CD4-positive, CD25-positive, alpha-beta regulatory T cell (primary cell): ENCODE data around the gene ERFE. TPM values are rescaled to one million over a fixed set of nuclear protein-coding genes. Genes with fewer than 3 reads are reported as not detected.

ENCODE experiments used
- ATAC-seq, 2 donors: fragments of 150-1000 bp; cut with Tn5 transposase; one replicate each; pipeline ENCODE4 v1.10.0; 2021; ENCODE audit warnings: low read depth in 2 of 2, moderate number of reproducible peaks in 2 of 2, moderate library complexity in 1 of 2
- DNase-seq, 3 donors: peaks; one replicate each; pipeline versions ENCODE4 v3.0.0 to v3.0.0-alpha.2; 2012 to 2022; ENCODE audit warnings: mixed read lengths in 1 of 3
- H3K27ac ChIP-seq: one replicate; pipeline ENCODE4 v1.7.0; 2013; ENCODE audit warnings: mild to moderate bottlenecking, low read length; ENCODE audit not compliant: insufficient read depth, poor library complexity, severe bottlenecking
- H3K27me3 ChIP-seq: one replicate; pipeline ENCODE4 v1.7.0; 2013; ENCODE audit warnings: low read length; ENCODE audit not compliant: control insufficient read depth, insufficient read depth
- H3K36me3 ChIP-seq: one replicate; pipeline ENCODE4 v1.7.0; 2013; ENCODE audit warnings: mild to moderate bottlenecking, low read length, moderate library complexity; ENCODE audit not compliant: control insufficient read depth, insufficient read depth
- H3K4me1 ChIP-seq: 2 replicates; pipeline ENCODE4 v1.7.0; 2013; ENCODE audit warnings: mild to moderate bottlenecking, low read length; ENCODE audit not compliant: insufficient read depth, control insufficient read depth, poor library complexity, severe bottlenecking
- H3K4me3 ChIP-seq: one replicate; pipeline ENCODE4 v1.7.0; 2013; ENCODE audit warnings: low read depth, mild to moderate bottlenecking, low read length, moderate library complexity
- H3K9me3 ChIP-seq, 2 experiments: 1 replicate in 1 of 2; 2 replicates in 1 of 2; pipeline ENCODE4 v1.7.0; 2013; ENCODE audit warnings: low read length in 2 of 2, mild to moderate bottlenecking in 1 of 2, moderate library complexity in 1 of 2; ENCODE audit not compliant: control insufficient read depth in 2 of 2
- H3K27ac Mint-ChIP-seq, 3 donors: one replicate each; pipeline ENCODE4 v1.8.0; 2020 to 2022; ENCODE audit warnings: mild to moderate bottlenecking in 3 of 3, mixed read lengths in 3 of 3, moderate library complexity in 2 of 3
- H3K27me3 Mint-ChIP-seq: one replicate; pipeline ENCODE4 v1.8.0; 2022; ENCODE audit warnings: mild to moderate bottlenecking, mixed read lengths
- H3K36me3 Mint-ChIP-seq: one replicate; pipeline ENCODE4 v1.8.0; 2020; ENCODE audit warnings: mixed read lengths
- H3K4me1 Mint-ChIP-seq, 4 donors: one replicate each; pipeline ENCODE4 v1.8.0; 2020 to 2022; ENCODE audit warnings: mixed read lengths in 4 of 4, mild to moderate bottlenecking in 1 of 4
- H3K4me3 Mint-ChIP-seq, 4 donors: one replicate each; pipeline ENCODE4 v1.8.0; 2020 to 2022; ENCODE audit warnings: mild to moderate bottlenecking in 4 of 4, mixed read lengths in 4 of 4, moderate library complexity in 3 of 4
- H3K9me3 Mint-ChIP-seq, 7 donors: one replicate each; pipeline ENCODE4 v1.8.0; 2020 to 2022; ENCODE audit warnings: mixed read lengths in 7 of 7, mild to moderate bottlenecking in 3 of 7, moderate library complexity in 2 of 7
- polyA plus RNA-seq, 4 donors: library from polyadenylated mRNA; unstranded; fragments of 300-500 nt; fragmentation: Illumina TruSeq; gene quantifications; one replicate each; pipeline ENCODE4 v1.2.3, GENCODE V29; 2021
- total RNA-seq: library from RNA; stranded (reverse); gene quantifications from one replicate; pipeline ENCODE4 v1.2.3, GENCODE V29; 2022

The ERFE gene
- total and polyA plus RNA-seq, 5 donors from 2014 or later = 0.29 TPM; not detected in 4

GRCh38 chr2:238151628-238152235, 7.0 kb upstream of the ERFE start:
- H3K27me3 ChIP-seq = no peaks in the 10 kb centered on the region
- no peaks in the 10 kb centered on the region for H3K4me1 Mint-ChIP-seq
- no peaks in the 10 kb centered on the region for H3K4me1 ChIP-seq
- H3K36me3 Mint-ChIP-seq = no peaks in the 10 kb centered on the region
- no peak overlapping the region for H3K4me3 ChIP-seq
- H3K27ac ChIP-seq = no peak overlapping the region
- no peaks in the 10 kb centered on the region for H3K9me3 ChIP-seq
- H3K36me3 ChIP-seq = no peaks in the 10 kb centered on the region
- no peak for ATAC-seq
- peaks cover 6% of the 10 kb centered on the region for H3K27me3 Mint-ChIP-seq
- H3K9me3 Mint-ChIP-seq = no peaks in the 10 kb centered on the region
- no peak overlapping the region for H3K27ac Mint-ChIP-seq
- H3K4me3 Mint-ChIP-seq = no peak overlapping the region
- DNase-seq = no peak

GRCh38 chr2:238152771-238153688, 5.7 kb upstream of the ERFE start:
- no peak for ATAC-seq
- no peak overlapping the region for H3K27ac ChIP-seq
- H3K36me3 ChIP-seq = no peaks in the 10 kb centered on the region
- Mint-ChIP-seq H3K4me1 (no peaks in the 10 kb centered on the region), H3K36me3 (no peaks in the 10 kb centered on the region), H3K9me3 (no peaks in the 10 kb centered on the region), H3K4me3 (no peak overlapping the region), H3K27ac (no peak overlapping the region), H3K27me3 (peaks cover 16% of the 10 kb centered on the region)
- H3K4me3 ChIP-seq = no peak overlapping the region
- DNase-seq = no peak
- H3K27me3 ChIP-seq = no peaks in the 10 kb centered on the region
- no peaks in the 10 kb centered on the region for H3K9me3 ChIP-seq
- H3K4me1 ChIP-seq = no peaks in the 10 kb centered on the region

- ATAC-seq = no peak
- Mint-ChIP-seq H3K4me1 (peaks cover 0 to 4% (median 2%) of the 10 kb centered on the region in 4 donors), H3K4me3 (no peak overlapping the region), H3K27me3 (peaks cover 21% of the 10 kb centered on the region), H3K36me3 (no peaks in the 10 kb centered on the region), H3K27ac (no peak overlapping the region), H3K9me3 (no peaks in the 10 kb centered on the region)
- no peak overlapping the region for H3K4me3 ChIP-seq
- H3K4me1 ChIP-seq = peaks cover 5% of the 10 kb centered on the region
- DNase-seq = no peak
- no peaks in the 10 kb centered on the region for H3K9me3 ChIP-seq
- no peaks in the 10 kb centered on the region for H3K36me3 ChIP-seq
- no peaks in the 10 kb centered on the region for H3K27me3 ChIP-seq
- H3K27ac ChIP-seq = no peak overlapping the region
These were observed 4.2 kb upstream of the ERFE start for GRCh38 chr2:238154570-238154969.

- Histone ChIP-seq H3K4me1 (peaks cover 6% of the 10 kb centered on the region), H3K36me3 (no peaks in the 10 kb centered on the region), H3K27ac (no peak overlapping the region), H3K27me3 (no peaks in the 10 kb centered on the region), H3K4me3 (no peak overlapping the region), H3K9me3 (no peaks in the 10 kb centered on the region)
- H3K36me3 Mint-ChIP-seq = no peaks in the 10 kb centered on the region
- H3K4me1 Mint-ChIP-seq = peaks cover 0 to 6% (median 2%) of the 10 kb centered on the region in 4 donors
- ATAC-seq (no peak), DNase-seq (no peak)
- H3K4me3 Mint-ChIP-seq = no peak overlapping the region
- no peak overlapping the region for H3K27ac Mint-ChIP-seq
- peaks cover 26% of the 10 kb centered on the region for H3K27me3 Mint-ChIP-seq
- no peaks in the 10 kb centered on the region for H3K9me3 Mint-ChIP-seq
These were observed 3.6 kb upstream of the ERFE start for GRCh38 chr2:238155051-238155760.

- Mint-ChIP-seq H3K27me3 (peaks cover 32% of the 10 kb centered on the region), H3K27ac (no peak overlapping the region), H3K36me3 (no peaks in the 10 kb centered on the region), H3K9me3 (peaks cover 0 to 1% (median 0%) of the 10 kb centered on the region in 7 donors), H3K4me3 (no peak overlapping the region), H3K4me1 (peaks cover 0 to 9% (median 2%) of the 10 kb centered on the region in 4 donors)
- Histone ChIP-seq H3K4me1 (peaks cover 6% of the 10 kb centered on the region), H3K36me3 (no peaks in the 10 kb centered on the region), H3K9me3 (no peaks in the 10 kb centered on the region), H3K4me3 (no peak overlapping the region), H3K27ac (no peak overlapping the region), H3K27me3 (no peaks in the 10 kb centered on the region)
- ATAC-seq = no peak
- no peak for DNase-seq
These were observed 2.7 kb upstream of the ERFE start for GRCh38 chr2:238155761-238156694.

GRCh38 chr2:238157506-238158017, 1.2 kb upstream of the ERFE start:
- Histone ChIP-seq H3K4me1 (peaks cover 6% of the 10 kb centered on the region), H3K9me3 (no peaks in the 10 kb centered on the region), H3K27me3 (no peaks in the 10 kb centered on the region), H3K4me3 (no peak overlapping the region), H3K36me3 (no peaks in the 10 kb centered on the region), H3K27ac (no peak overlapping the region)
- peaks cover 0 to 1% (median 0%) of the 10 kb centered on the region in 7 donors for H3K9me3 Mint-ChIP-seq
- ATAC-seq (no peak), DNase-seq (no peak)
- H3K36me3 Mint-ChIP-seq = no peaks in the 10 kb centered on the region
- H3K4me3 Mint-ChIP-seq = peak overlapping the region in 1 of 4 donors; percentile 27
- peaks cover 0 to 9% (median 2%) of the 10 kb centered on the region in 4 donors for H3K4me1 Mint-ChIP-seq
- H3K27ac Mint-ChIP-seq = no peak overlapping the region
- H3K27me3 Mint-ChIP-seq = peaks cover 46% of the 10 kb centered on the region
